DMS114 treated with DMSO at 0.1 percent for 48 hours (cell line): ENCODE measurements around the gene PLAAT4.
"Not testable (repeated sequence)": the region's sequence is repeated elsewhere in the genome, so short reads cannot be mapped to it uniquely, and the experiment has no call there.

Source experiments
- DNase-seq: peaks from one replicate; lab custom pipeline; 2025; ENCODE audit not compliant: unreplicated experiment; lab: John Stamatoyannopoulos, UW

The PLAAT4 gene

GRCh38 chr11:63537293-63538101 lies 889 bp downstream of the PLAAT4 start:
- DNase-seq: no peak

GRCh38 chr11:63542506-63542905 lies 5.9 kb downstream of the PLAAT4 start:
- not testable (repeated sequence) for DNase-seq

GRCh38 chr11:63543711-63544110 lies 7.1 kb downstream of the PLAAT4 start:
- DNase-seq: no peak

- no peak for DNase-seq
These were observed 10.5 kb downstream of the PLAAT4 start for GRCh38 chr11:63547061-63547460.

- no peak for DNase-seq
These were observed 11.6 kb downstream of the PLAAT4 start for GRCh38 chr11:63548178-63548577.

- DNase-seq: no peak
These were observed 12.8 kb downstream of the PLAAT4 start for GRCh38 chr11:63549411-63549810.

- not testable (repeated sequence) for DNase-seq
These were observed 13.6 kb downstream of the PLAAT4 start for GRCh38 chr11:63550156-63550700.

- DNase-seq: no peak
These were observed 14.7 kb downstream of the PLAAT4 start for GRCh38 chr11:63551091-63551888.

GRCh38 chr11:63551889-63552266 lies 15.3 kb downstream of the PLAAT4 start:
- no peak for DNase-seq

GRCh38 chr11:63552921-63553320 lies 16.3 kb downstream of the PLAAT4 start:
- DNase-seq: no peak

GRCh38 chr11:63553759-63554158 lies 17.2 kb downstream of the PLAAT4 start:
- DNase-seq: no peak

- DNase-seq: no peak
These were observed 18.2 kb downstream of the PLAAT4 start for GRCh38 chr11:63554877-63555223.

- DNase-seq: no peak
These were observed 19.9 kb downstream of the PLAAT4 start for GRCh38 chr11:63556404-63557013.

- no peak for DNase-seq
These were observed 21.0 kb downstream of the PLAAT4 start for GRCh38 chr11:63557570-63557969.

GRCh38 chr11:63558459-63559157 lies 22.0 kb downstream of the PLAAT4 start:
- DNase-seq: no peak

GRCh38 chr11:63560506-63561180 lies 24.0 kb downstream of the PLAAT4 start:
- DNase-seq: no peak

GRCh38 chr11:63563201-63564055 lies 26.8 kb downstream of the PLAAT4 start, which contains the start of gene PLAAT2:
Gene PLAAT2, minus strand, starts transcription at chr11:63563379. Its CDS starts 55 bp downstream, at chr11:63563324.
- DNase-seq: no peak

GRCh38 chr11:63564056-63564774 lies 27.6 kb downstream of the PLAAT4 start:
- DNase-seq: no peak
